HG02798 (cell line): ENCODE data around the gene RPS6KA3.

Experiments
- ATAC-seq: cut with Tn5 transposase; IDR thresholded peaks from one replicate; pipeline ENCODE4 v1.9.1; 2021; ENCODE audit warnings: mild to moderate bottlenecking; ENCODE audit not compliant: unreplicated experiment, poor library complexity

The RPS6KA3 gene

DNA sequence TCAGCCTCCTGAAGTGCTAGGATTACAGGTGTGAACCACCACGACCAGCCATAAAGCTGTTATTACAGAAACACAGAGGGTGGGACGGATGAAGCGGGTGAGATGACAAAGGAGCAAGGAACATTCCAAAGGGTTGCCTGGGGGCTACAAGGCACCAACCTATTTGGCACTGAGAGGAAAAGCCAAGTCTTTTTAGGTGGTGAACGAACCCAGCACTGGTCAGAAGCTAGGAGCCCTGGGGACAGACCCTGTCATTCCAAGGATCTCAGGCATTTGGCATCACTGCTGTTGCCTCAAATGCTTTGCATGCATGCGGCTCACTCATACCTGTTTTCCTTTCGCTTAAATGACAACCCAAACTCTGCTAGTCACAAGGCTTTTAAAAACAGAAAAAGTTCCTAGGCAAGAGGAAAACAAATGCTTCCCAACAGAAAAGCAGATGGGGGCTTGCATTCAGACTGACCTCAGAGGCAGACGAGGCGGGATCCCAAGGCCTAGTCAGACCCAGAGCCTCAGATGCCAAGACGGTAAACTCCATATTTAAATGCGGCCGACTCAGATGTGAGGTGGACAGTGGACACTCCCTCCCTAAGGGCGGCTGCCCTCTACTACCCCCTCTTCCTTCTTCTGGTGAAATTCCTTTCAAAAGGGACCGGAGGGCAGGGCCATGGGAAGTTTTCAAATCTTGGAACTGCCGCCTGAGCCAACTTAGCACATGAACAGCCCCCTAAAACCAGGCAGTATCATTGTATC lies 154.5 kb downstream of the RPS6KA3 start:
- ATAC-seq: no peak

DNA sequence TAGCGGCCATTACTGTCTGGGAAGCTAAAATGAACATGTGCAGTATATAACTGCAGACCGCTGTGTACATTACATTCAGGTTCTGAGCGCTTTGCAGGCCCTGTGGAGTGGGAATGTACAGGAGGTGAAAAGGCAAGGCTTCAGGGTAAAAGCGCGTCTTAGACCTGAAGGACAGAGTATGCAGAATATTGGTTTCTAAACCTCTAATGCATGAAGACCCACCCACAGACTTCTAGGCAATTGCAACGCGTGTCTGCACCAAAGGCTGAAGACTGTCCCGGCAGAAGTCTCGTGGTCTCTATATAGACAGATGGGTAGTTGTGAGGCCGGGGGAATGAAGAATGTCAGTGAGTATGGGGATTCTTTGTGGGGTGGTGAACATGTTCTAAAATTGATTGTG lies 155.4 kb downstream of the RPS6KA3 start:
- ATAC-seq: no peak

DNA sequence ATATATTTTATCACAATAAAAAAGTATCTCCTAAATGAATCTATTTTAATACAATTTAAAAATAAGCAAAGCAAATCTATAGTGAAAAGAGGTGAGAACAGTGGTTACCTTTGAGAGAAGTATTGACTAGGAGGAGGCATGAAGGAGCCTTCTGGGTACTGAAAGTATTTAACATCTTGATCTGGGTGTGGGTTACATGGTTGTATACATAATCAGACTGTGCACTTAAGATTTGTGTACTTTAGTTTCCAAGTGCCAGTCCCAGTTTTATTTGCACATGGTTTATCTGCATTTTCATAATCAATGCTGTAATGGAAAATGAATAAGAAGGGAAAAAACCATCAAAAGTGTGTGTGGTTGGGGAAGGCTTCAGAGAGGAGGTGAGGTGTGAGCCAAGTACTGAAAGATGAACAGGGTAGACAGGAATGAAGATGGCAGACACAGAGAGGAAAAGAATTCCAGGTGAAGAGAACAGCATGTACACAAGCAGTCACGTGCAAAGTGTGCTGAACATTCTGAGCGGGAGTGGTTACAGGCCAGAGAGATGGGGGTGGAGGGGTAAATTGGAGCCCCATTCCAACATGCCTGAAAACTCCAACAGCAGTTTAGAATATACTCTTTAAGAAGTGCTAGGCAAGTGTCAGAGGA lies 164.7 kb downstream of the RPS6KA3 start:
- ATAC-seq: no peak
